ENCODE results near the gene MB21D2. TPM values are rescaled to one million over a fixed set of nuclear protein-coding genes. Genes with fewer than 3 reads are reported as not detected.

Gene MB21D2
- total and polyA plus RNA-seq, 2 of the 8 experiments (the other 6 are each of a cell fraction or from before 2014, with no cell fraction given): 10.0 to 21.0 TPM

GRCh38 chr3:192915304-192915703 is 2.4 kb downstream of the MB21D2 start (continued):
- TF ChIP-seq NRF1 (IDR thresholded peaks at IDR 0.05; ENCODE audit: low read depth, low read length) (no peak), SIN3A (conservative IDR thresholded peaks at IDR 0.05 in 1 of 2, IDR thresholded peaks at IDR 0.05 in 1 of 2; ENCODE audit: low read depth in 1 of 2, low read length in 2 of 2) (no peak)

Measured in H1 (cell line).